ENCODE results near the gene TMEM38B.

GRCh38 chr9:105710638-105711037 lies 16.3 kb downstream of the TMEM38B start:
- no peak for TF ChIP-seq CTCF (conservative IDR thresholded peaks at IDR 0.05; ENCODE audit: low read depth, low read length)
- no peak for TF ChIP-seq EZH2 (IDR thresholded peaks at IDR 0.05; ENCODE audit: borderline replicate concordance, low read depth, low read length, poor library complexity, severe bottlenecking)
